HepG2 (cell line): ENCODE data around the gene CHN2. TPM values are rescaled to one million over a fixed set of nuclear protein-coding genes. Genes with fewer than 3 reads are reported as not detected.

Experiments
- CAMTA2 ChIP-seq: sonication (generic); formaldehyde crosslinking; IDR thresholded peaks from 2 replicates; pipeline ENCODE4 v1.4.0; 2020; ENCODE audit warnings: mild to moderate bottlenecking, missing genetic modification reagents, borderline replicate concordance
- HIVEP1 ChIP-seq: sonication (generic); formaldehyde crosslinking; IDR thresholded peaks from 2 replicates; pipeline ENCODE4 v1.4.0; 2020; ENCODE audit warnings: mild to moderate bottlenecking, missing genetic modification reagents
- MLX ChIP-seq: IDR thresholded peaks from 2 replicates; pipeline ENCODE4 v1.6.1; 2016
- ZBED4 ChIP-seq: sonication (generic); formaldehyde crosslinking; IDR thresholded peaks from 2 replicates; pipeline ENCODE4 v1.4.0; 2020; ENCODE audit warnings: missing genetic modification reagents, borderline replicate concordance
- ZNF354B ChIP-seq: sonication (generic); formaldehyde crosslinking; IDR thresholded peaks from 2 replicates; pipeline ENCODE4 v1.8.0; 2022; ENCODE audit warnings: mild to moderate bottlenecking, missing genetic modification reagents
- ZNF382 ChIP-seq: sonication (generic); formaldehyde crosslinking; IDR thresholded peaks from 2 replicates; pipeline ENCODE4 v1.5.0; 2020; ENCODE audit warnings: missing genetic modification reagents, mild to moderate bottlenecking, borderline replicate concordance
- ZNF646 ChIP-seq: sonication (generic); formaldehyde crosslinking; IDR thresholded peaks from 2 replicates; pipeline ENCODE4 v1.9.0; 2021; ENCODE audit warnings: mild to moderate bottlenecking, missing genetic modification reagents
- polyA plus RNA-seq, 8 experiments: library from polyadenylated mRNA; depleted of rRNA in 3 of 8; stranded (reverse) in 7 of 8; unstranded in 1 of 8; fragments of >200 nt; fragmentation: Illumina TruSeq in 4 of 8; extraction: Trizol in 4 of 8; gene quantifications; 2 replicates each; pipeline versions ENCODE4 v1.2.1 to v1.2.3, GENCODE V29; 2011 to 2016; ENCODE audit warnings: low read depth in 4 of 8, missing spikeins in 1 of 8, mixed read lengths in 1 of 8; ENCODE audit not compliant: insufficient read depth in 1 of 8
- total RNA-seq, 5 experiments: library from RNA; depleted of rRNA; stranded (reverse); fragments of >200 nt; fragmentation: Illumina TruSeq; extraction: Trizol; gene quantifications; 2 replicates each; pipeline ENCODE4 v1.2.3, GENCODE V29; 2016; ENCODE audit warnings: low read depth in 1 of 5
- TF ChIP-seq, protein P1 (sequence below), 2 experiments: sonication (generic) in 1 of 2; formaldehyde crosslinking in 1 of 2; IDR thresholded peaks; 2 replicates each; pipeline versions ENCODE4 v1.4.0 to v1.6.1; 2016 to 2020; ENCODE audit warnings: borderline replicate concordance in 1 of 2, low read depth in 1 of 2, mild to moderate bottlenecking in 1 of 2, missing genetic modification reagents in 1 of 2
- TF ChIP-seq, protein P2 (sequence below): sonication (generic); formaldehyde crosslinking; IDR thresholded peaks from 2 replicates; pipeline ENCODE4 v1.8.0; 2022; ENCODE audit warnings: mild to moderate bottlenecking, missing genetic modification reagents
- TF ChIP-seq, protein P3 (sequence below): sonication (generic); formaldehyde crosslinking; IDR thresholded peaks from 2 replicates; pipeline ENCODE4 v1.5.0; 2020; ENCODE audit warnings: mild to moderate bottlenecking, missing genetic modification reagents

CHN2 gene
- total and polyA plus RNA-seq, 2 of the 13 experiments (the other 11 are each of a cell fraction or from before 2014, with no cell fraction given) = 23.5 to 30.5 TPM

DNA sequence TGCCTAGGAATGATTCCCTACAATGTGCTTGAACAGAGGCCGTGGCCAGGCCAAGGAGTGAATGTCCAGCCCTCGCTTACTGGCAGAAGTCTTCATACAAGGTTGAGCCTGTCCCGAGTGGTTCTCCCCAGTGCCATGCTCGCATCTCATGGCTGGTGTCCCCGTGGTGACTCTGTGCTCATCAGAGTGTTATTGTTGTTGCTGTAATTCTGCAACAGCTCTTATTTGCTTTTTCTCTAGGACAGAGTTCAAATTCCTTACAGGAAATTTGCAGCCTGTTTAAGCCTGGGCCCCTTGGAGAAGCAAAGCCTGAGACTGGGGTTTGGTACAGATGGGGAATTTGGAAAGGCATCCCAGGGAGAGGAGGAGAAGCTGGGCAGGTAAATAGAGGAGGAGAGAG, 211.3 kb downstream of the CHN2 start (continued):
- TF ChIP-seq, protein P1, sequence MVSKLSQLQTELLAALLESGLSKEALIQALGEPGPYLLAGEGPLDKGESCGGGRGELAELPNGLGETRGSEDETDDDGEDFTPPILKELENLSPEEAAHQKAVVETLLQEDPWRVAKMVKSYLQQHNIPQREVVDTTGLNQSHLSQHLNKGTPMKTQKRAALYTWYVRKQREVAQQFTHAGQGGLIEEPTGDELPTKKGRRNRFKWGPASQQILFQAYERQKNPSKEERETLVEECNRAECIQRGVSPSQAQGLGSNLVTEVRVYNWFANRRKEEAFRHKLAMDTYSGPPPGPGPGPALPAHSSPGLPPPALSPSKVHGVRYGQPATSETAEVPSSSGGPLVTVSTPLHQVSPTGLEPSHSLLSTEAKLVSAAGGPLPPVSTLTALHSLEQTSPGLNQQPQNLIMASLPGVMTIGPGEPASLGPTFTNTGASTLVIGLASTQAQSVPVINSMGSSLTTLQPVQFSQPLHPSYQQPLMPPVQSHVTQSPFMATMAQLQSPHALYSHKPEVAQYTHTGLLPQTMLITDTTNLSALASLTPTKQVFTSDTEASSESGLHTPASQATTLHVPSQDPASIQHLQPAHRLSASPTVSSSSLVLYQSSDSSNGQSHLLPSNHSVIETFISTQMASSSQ (IDR thresholded peaks at IDR 0.05; ENCODE audit: low read depth) = no peak
- TF ChIP-seq, protein P1 (CRISPR knock-in tag; IDR thresholded peaks at IDR 0.05; ENCODE audit: borderline replicate concordance) = 0 out of 2 replicates have a peak, but pooled peaks have one; percentile 21
- TF ChIP-seq, protein P2, sequence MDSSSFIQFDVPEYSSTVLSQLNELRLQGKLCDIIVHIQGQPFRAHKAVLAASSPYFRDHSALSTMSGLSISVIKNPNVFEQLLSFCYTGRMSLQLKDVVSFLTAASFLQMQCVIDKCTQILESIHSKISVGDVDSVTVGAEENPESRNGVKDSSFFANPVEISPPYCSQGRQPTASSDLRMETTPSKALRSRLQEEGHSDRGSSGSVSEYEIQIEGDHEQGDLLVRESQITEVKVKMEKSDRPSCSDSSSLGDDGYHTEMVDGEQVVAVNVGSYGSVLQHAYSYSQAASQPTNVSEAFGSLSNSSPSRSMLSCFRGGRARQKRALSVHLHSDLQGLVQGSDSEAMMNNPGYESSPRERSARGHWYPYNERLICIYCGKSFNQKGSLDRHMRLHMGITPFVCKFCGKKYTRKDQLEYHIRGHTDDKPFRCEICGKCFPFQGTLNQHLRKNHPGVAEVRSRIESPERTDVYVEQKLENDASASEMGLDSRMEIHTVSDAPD = no peak
- TF ChIP-seq ZNF354B (no peak), ZNF382 (CRISPR knock-in tag) (no peak), ZBED4 (CRISPR knock-in tag) (no peak), MLX (CRISPR knock-in tag) (peak; percentile 95), CAMTA2 (CRISPR knock-in tag) (no peak), ZNF646 (CRISPR knock-in tag) (no peak), HIVEP1 (no peak)
- TF ChIP-seq, protein P3, sequence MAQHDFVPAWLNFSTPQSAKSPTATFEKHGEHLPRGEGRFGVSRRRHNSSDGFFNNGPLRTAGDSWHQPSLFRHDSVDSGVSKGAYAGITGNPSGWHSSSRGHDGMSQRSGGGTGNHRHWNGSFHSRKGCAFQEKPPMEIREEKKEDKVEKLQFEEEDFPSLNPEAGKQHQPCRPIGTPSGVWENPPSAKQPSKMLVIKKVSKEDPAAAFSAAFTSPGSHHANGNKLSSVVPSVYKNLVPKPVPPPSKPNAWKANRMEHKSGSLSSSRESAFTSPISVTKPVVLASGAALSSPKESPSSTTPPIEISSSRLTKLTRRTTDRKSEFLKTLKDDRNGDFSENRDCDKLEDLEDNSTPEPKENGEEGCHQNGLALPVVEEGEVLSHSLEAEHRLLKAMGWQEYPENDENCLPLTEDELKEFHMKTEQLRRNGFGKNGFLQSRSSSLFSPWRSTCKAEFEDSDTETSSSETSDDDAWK (CRISPR knock-in tag) = no peak
